Nephron progenitor cell (in vitro differentiated cells): ENCODE results near the gene LINGO4.

Experiments
- DNase-seq: peaks from one replicate; pipeline ENCODE4 v3.0.0; 2021
- H3K27ac Mint-ChIP-seq: 2 replicates; pipeline ENCODE4 v1.8.0; 2021; ENCODE audit warnings: mild to moderate bottlenecking, moderate library complexity, mixed read lengths
- H3K27me3 Mint-ChIP-seq: 2 replicates; pipeline ENCODE4 v1.8.0; 2021; ENCODE audit warnings: mild to moderate bottlenecking, low read depth, mixed read lengths; ENCODE audit not compliant: poor library complexity
- H3K36me3 Mint-ChIP-seq: 2 replicates; pipeline ENCODE4 v1.8.0; 2021; ENCODE audit warnings: low read depth, mixed read lengths
- H3K4me1 Mint-ChIP-seq: 2 replicates; pipeline ENCODE4 v1.8.0; 2021; ENCODE audit warnings: mixed read lengths
- H3K4me3 Mint-ChIP-seq: 2 replicates; pipeline ENCODE4 v1.8.0; 2021; ENCODE audit warnings: mild to moderate bottlenecking, moderate library complexity, mixed read lengths
- H3K9me3 Mint-ChIP-seq: 2 replicates; pipeline ENCODE4 v1.8.0; 2021; ENCODE audit warnings: mild to moderate bottlenecking, moderate library complexity, mixed read lengths
- CTCF ChIP-seq: fragments of 200-600 bp; sonication (generic); IDR thresholded peaks from 2 replicates; pipeline ENCODE4 v1.5.0; 2021; ENCODE audit warnings: antibody characterized with exemption

LINGO4 gene

GRCh38 chr1:151849126-151849525, 43.9 kb upstream of the LINGO4 start:
- Mint-ChIP-seq H3K4me3 (no peak overlapping the region), H3K4me1 (no peaks in the 10 kb centered on the region), H3K9me3 (no peaks in the 10 kb centered on the region), H3K36me3 (no peaks in the 10 kb centered on the region), H3K27ac (no peak overlapping the region), H3K27me3 (peaks cover 41% of the 10 kb centered on the region)
- no peak for DNase-seq
- no peak for TF ChIP-seq CTCF

- Mint-ChIP-seq H3K4me3 (no peak overlapping the region), H3K27ac (no peak overlapping the region), H3K27me3 (peaks cover 45% of the 10 kb centered on the region), H3K36me3 (no peaks in the 10 kb centered on the region), H3K4me1 (no peaks in the 10 kb centered on the region), H3K9me3 (no peaks in the 10 kb centered on the region)
- DNase-seq: no peak
- TF ChIP-seq CTCF: no peak
Measured at GRCh38 chr1:151847867-151848596, 42.8 kb upstream of the LINGO4 start.

- DNase-seq: no peak
- Mint-ChIP-seq H3K9me3 (no peaks in the 10 kb centered on the region), H3K4me1 (no peaks in the 10 kb centered on the region), H3K36me3 (no peaks in the 10 kb centered on the region), H3K27ac (no peak overlapping the region), H3K27me3 (peaks cover 44% of the 10 kb centered on the region), H3K4me3 (no peak overlapping the region)
- TF ChIP-seq CTCF: no peak
Measured at GRCh38 chr1:151846686-151847237, 41.5 kb upstream of the LINGO4 start.

- no peaks in the 10 kb centered on the region for H3K36me3 Mint-ChIP-seq
- no peaks in the 10 kb centered on the region for H3K9me3 Mint-ChIP-seq
- H3K27ac Mint-ChIP-seq: peak overlapping the region; percentile 57
- no peaks in the 10 kb centered on the region for H3K4me1 Mint-ChIP-seq
- no peak for DNase-seq
- no peak for TF ChIP-seq CTCF
- peaks cover 46% of the 10 kb centered on the region for H3K27me3 Mint-ChIP-seq
- H3K4me3 Mint-ChIP-seq: no peak overlapping the region
Measured at GRCh38 chr1:151846062-151846568, 40.9 kb upstream of the LINGO4 start.

GRCh38 chr1:151843398-151843797, 38.2 kb upstream of the LINGO4 start:
- TF ChIP-seq CTCF: no peak
- Mint-ChIP-seq H3K9me3 (no peaks in the 10 kb centered on the region), H3K27me3 (peaks cover 64% of the 10 kb centered on the region), H3K4me1 (peaks cover 11% of the 10 kb centered on the region), H3K27ac (no peak overlapping the region), H3K36me3 (no peaks in the 10 kb centered on the region), H3K4me3 (no peak overlapping the region)
- no peak for DNase-seq

GRCh38 chr1:151841141-151841540, 35.9 kb upstream of the LINGO4 start:
- no peak for DNase-seq
- no peak overlapping the region for H3K27ac Mint-ChIP-seq
- H3K36me3 Mint-ChIP-seq: no peaks in the 10 kb centered on the region
- H3K4me1 Mint-ChIP-seq: peaks cover 22% of the 10 kb centered on the region
- H3K9me3 Mint-ChIP-seq: no peaks in the 10 kb centered on the region
- peaks cover 79% of the 10 kb centered on the region for H3K27me3 Mint-ChIP-seq
- TF ChIP-seq CTCF: no peak
- no peak overlapping the region for H3K4me3 Mint-ChIP-seq
